GM19025 (cell line): ENCODE results near the gene TLE1.

Experiments
- ATAC-seq: cut with Tn5 transposase; IDR thresholded peaks from one replicate; pipeline ENCODE4 v1.9.1; 2021; ENCODE audit warnings: mild to moderate bottlenecking, low read depth, moderate library complexity; ENCODE audit not compliant: unreplicated experiment

Gene TLE1

DNA sequence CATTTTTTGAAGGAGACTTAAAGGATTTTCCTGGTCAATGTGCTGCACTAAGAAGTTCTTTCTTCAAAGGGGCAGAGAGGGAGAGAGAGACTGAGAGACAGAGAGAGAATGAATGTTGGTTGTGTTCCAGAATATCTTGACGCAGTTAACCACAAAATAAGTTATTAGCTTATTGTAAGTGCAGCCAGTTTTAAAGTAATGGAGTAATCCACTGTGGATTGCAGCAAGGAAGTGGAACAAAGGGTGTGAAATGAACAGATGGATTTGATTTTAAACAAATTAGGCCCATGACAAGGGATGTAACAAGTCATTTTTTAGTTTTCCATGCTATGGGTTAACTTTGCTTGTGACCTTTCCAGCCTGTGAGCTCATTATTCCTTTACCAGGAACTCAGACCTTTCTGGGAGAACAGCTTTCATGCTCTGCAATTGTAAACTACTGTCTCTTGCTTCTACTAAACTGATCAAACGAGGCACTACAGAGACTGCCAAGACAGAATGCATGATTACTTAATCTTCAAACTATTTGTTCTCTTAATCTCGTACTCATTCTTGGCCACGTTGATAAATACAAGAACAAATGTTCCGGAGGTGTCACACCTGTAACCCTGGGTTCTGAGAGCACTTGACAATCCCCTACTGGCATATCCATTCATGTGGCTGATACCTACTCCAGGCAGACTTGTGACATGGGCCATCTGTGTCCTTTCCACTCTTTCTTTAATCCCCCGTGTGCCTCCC, 131.1 kb downstream of the TLE1 start:
- no peak for ATAC-seq

GRCh38 chr9:81557452-81558090, 131.8 kb downstream of the TLE1 start:
- ATAC-seq, result no peak

- ATAC-seq, result no peak
Measured at GRCh38 chr9:81556923-81557322, 132.4 kb downstream of the TLE1 start.

DNA sequence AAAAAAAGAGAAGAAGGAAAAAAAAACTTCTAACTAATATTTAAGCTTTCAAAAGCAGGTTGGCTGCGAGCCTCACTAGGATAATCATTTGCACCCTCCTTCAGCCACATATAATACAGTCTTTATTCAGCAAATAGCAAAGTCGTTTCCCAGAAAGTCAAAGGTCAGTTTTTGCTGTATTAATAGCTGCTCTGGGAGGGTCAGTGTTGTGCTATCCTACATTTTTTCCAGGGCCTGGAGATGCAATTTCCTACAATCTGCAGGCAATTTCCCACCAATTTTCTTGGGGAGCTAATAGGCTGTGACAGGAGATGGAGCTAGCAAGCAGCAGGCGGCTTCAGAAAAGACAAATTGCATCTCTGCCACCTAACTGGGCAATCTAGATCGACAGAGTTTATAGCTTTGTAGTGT, 136.8 kb downstream of the TLE1 start:
- ATAC-seq, result no peak

GRCh38 chr9:81550207-81550583, 139.2 kb downstream of the TLE1 start:
- no peak for ATAC-seq

- ATAC-seq, result no peak
Measured at GRCh38 chr9:81549500-81550206, 139.7 kb downstream of the TLE1 start.

DNA sequence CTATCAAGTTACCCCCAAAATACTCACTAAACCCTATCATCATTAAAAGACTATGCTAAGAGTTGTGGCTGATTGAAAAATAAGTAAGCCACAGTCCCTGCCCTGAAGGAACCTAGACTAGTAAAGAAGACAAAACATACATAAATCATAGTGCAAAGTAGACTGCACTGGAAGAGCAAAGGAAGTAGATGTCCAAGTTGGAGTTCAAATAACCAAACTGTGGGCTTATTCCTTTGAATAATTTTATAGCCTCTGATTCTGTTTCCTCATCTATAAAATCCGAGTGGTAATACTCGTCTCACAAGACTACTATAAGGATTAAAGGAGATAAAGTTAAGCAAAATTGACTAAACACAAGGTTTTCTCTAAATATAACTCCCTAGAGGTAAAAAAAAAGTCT, 140.4 kb downstream of the TLE1 start:
- ATAC-seq, result no peak

GRCh38 chr9:81546489-81546888, 142.9 kb downstream of the TLE1 start:
- ATAC-seq, result no peak

GRCh38 chr9:81543695-81544094, 145.7 kb downstream of the TLE1 start:
- no peak for ATAC-seq

DNA sequence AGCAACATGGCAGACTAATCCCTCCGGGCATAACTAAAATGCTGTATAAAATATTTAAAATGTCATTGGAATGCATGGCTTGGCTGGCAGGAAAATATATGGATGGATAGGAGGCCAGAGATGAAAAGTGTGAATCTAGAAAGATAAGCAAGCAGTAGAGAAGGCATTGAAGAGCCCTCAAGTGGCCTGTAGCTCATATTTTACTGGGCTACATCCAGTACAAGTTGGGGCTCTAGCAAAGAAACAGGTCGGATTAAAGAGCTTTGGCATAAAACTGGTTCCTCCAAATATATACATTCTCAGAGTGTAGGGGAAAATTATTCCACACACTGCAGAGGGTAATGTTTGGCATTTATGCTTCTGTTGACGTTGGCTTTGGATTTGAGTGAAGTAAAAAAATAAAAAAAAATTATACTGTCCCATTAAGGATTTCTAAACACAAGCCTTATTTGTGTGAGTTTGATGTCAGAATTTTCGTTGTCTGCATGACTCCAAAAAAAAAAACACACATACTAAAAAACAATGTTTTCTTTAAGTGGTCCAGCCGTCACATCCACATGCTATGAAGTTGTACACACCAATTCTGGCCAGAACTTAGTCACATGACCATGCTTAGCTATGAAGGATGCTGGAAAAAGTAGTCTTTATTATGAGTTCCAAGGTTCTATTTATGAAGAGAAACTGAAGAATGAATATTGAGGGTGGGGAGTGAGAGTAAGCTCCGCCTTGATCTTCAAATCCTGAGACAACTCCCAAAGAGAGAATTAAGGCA, 147.0 kb downstream of the TLE1 start:
- no peak for ATAC-seq

- ATAC-seq, result no peak
Measured at GRCh38 chr9:81540142-81540710, 149.1 kb downstream of the TLE1 start.

DNA sequence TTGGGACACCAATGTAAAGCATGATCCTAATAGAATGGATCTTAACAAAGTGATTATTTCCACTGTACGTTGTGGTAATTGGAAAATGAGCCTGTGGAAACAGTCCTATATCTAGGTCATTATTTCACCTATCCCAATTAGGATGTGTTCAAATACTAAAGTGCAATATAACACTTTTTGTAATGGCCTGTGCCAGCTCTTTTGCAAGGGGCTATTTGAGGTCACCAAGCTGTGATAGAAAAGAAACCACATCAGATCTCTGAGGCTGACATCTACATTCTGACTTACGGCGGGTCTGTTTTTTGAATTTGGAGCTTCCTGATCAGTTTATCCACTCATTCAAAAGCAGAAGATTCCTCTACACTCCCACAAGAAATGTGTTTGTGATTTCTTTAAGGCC, 150.0 kb downstream of the TLE1 start:
- ATAC-seq, result no peak

DNA sequence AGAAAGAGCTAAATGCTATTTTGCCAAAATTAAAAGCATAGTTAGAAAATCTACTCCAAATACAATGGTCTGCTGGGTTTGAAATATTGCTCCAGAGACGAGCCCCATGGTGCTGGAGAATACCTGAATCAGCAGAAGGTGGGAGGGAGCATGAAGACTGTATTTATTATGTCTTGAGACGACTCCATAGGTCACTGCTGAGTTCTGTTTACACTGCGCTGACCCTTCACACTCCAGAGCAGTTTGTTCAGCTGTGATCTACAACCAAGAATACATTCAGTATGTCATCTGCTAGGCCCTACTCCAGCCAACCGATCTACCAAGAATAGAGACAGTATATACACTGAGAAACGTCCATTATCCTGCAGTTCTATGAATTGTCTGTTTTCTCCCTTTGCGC, 150.5 kb downstream of the TLE1 start:
- ATAC-seq, result no peak

GRCh38 chr9:81537964-81538363, 151.4 kb downstream of the TLE1 start:
- no peak for ATAC-seq

DNA sequence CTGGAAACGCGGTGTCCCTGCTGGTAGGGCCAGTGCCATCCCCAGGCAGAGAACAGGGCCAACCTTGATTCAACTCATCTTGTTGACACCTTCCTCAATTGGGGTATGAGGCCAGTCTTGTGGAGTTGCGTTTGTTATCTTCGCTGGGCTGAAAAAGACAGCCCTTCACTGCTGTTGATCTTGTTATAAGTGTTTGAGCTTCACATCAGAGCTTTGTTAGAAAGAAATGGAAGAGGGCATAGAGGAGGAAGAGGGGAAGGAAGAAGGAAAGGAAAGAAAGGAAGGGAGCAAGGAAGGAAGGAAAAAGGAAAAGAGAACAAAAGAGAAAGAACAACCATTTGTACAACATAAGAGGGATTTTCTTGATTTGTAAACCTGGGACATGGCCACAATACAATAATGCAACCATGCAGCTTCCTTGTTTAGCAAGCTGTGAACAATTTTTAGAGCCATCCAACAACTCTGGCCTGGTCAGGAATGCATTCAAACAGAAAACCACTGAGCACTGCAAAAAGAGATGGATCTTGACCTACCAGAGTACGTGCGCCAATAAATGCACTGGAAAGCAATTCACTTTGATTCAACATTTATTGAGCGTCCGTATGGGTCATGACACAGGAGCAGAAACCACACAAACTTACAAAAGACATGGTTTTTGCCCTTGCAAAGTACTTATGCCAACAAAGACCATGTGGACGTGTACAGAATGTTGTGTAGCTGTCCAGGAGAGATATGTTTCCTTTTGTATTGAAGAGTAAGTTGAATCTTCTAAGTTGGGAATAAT, 152.9 kb downstream of the TLE1 start:
- ATAC-seq, result no peak

- no peak for ATAC-seq
Measured at GRCh38 chr9:81535542-81536241, 153.7 kb downstream of the TLE1 start.

GRCh38 chr9:81534138-81534875, 155.0 kb downstream of the TLE1 start:
- no peak for ATAC-seq
